ENCODE measurements around the gene SCFD2. TPM values are rescaled to one million over a fixed set of nuclear protein-coding genes. Genes with fewer than 3 reads are reported as not detected.
"Not testable (repeated sequence)": the region's sequence is repeated elsewhere in the genome, so short reads cannot be mapped to it uniquely, and the experiment has no call there.

The SCFD2 gene
- total and polyA plus RNA-seq, 8 donors, result 4.0 to 13.5 (median 8.9) TPM

- 90 to 96% methylated on average over 4 of the region's 4 CpGs for WGBS, 2 donors
- intact Hi-C loops (cut with DNase I), result no loop called here
- DNase-seq, result no peak
- Histone ChIP-seq H3K9me3 (no peaks in the 10 kb centered on the region), H3K27ac (no peak overlapping the region), H3K4me3 (no peak overlapping the region), H3K36me3 (no peaks in the 10 kb centered on the region), H3K27me3 (no peaks in the 10 kb centered on the region), H3K4me1 (no peaks in the 10 kb centered on the region)
- ATAC-seq, result no peak
- FAIRE-seq, result no peak
- TF ChIP-seq, protein P1, sequence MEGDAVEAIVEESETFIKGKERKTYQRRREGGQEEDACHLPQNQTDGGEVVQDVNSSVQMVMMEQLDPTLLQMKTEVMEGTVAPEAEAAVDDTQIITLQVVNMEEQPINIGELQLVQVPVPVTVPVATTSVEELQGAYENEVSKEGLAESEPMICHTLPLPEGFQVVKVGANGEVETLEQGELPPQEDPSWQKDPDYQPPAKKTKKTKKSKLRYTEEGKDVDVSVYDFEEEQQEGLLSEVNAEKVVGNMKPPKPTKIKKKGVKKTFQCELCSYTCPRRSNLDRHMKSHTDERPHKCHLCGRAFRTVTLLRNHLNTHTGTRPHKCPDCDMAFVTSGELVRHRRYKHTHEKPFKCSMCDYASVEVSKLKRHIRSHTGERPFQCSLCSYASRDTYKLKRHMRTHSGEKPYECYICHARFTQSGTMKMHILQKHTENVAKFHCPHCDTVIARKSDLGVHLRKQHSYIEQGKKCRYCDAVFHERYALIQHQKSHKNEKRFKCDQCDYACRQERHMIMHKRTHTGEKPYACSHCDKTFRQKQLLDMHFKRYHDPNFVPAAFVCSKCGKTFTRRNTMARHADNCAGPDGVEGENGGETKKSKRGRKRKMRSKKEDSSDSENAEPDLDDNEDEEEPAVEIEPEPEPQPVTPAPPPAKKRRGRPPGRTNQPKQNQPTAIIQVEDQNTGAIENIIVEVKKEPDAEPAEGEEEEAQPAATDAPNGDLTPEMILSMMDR (IDR thresholded peaks at IDR 0.05), result no peak
Observed at GRCh38 chr4:53309321-53310040, 56.4 kb downstream of the SCFD2 start.

DNA sequence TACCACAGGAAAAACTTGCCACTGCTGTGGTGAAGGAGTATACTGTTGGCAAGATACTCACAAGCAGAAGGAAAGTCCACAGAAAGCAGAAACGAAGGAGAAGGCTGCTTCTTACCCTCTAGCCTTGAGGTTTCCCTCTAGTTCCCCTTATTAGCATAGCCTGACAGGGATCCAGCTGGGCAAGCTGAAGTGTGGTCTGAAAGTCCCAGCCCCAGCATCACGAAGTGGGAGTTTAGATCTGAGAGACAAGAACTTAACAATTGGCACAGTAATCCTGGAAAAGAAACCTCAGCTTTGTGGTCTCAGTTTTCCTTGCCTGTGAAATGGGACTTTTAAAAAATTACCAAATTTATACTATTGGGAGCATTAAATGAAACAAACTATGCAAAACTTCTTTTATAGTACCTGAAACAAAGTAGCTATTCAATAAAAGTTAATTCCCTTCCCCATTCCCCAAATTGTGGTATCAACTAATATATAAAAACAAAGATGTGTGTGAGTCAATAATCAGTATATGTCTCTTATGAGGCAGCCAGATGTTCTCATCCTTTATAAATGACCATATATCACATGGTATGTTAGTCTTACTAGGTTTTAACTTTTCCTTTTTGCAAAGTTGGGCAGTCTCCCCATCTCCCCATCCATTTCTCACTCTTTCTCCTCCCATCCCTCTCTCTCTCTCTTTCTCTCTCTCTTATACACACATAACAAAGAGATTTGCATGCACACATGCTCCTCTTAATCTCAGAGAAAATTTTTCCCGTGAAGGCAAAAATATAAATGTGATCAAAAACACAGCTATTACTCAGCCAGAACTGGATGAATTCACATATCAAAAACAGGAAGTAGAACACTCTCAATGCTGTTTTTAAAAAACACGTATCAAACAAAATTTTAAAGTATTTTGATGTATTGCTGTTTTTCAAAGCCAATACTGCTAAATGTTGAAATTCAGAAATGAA is 57.8 kb downstream of the SCFD2 start:
- Histone ChIP-seq H3K27me3 (no peaks in the 10 kb centered on the region), H3K4me1 (no peaks in the 10 kb centered on the region), H3K4me3 (no peak overlapping the region), H3K27ac (no peak overlapping the region), H3K36me3 (no peaks in the 10 kb centered on the region), H3K9me3 (no peaks in the 10 kb centered on the region)
- intact Hi-C loops (cut with DNase I), result no loop called here
- WGBS, 2 donors, result 75 to 77% methylated on average over 4 of the region's 4 CpGs
- TF ChIP-seq, protein P1 (IDR thresholded peaks at IDR 0.05), result no peak
- ATAC-seq (peak in 1 of 4 donors; percentile 12), FAIRE-seq (no peak), DNase-seq (no peak)

DNA sequence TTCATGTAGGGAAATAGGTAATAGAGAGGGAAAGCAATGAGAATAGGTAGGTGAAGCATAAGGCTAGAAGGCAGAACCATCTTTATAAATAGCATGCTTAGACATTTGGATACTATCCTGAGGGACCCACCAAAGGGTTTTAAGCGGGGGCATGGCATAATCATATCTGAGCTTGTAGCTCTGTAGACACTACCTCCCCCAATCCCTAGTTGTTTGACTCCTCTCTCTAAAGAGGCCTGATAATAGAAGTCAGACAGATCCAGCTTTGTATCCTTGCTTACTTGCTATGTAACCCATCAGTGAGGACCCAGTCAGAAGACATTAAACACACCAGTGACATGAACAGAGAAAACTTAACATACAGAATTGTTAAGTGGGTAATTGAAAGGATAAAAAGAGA is 58.7 kb downstream of the SCFD2 start:
- Histone ChIP-seq H3K9me3 (no peaks in the 10 kb centered on the region), H3K27ac (no peak overlapping the region), H3K4me3 (no peak overlapping the region), H3K4me1 (no peaks in the 10 kb centered on the region), H3K27me3 (no peaks in the 10 kb centered on the region), H3K36me3 (no peaks in the 10 kb centered on the region)
- no peak for ATAC-seq
- TF ChIP-seq, protein P1 (IDR thresholded peaks at IDR 0.05), result no peak
- no peak for FAIRE-seq
- intact Hi-C loops (cut with DNase I), result no loop called here
- 100% methylated on average over 1 of the region's 1 CpG for WGBS, 2 donors
- no peak for DNase-seq

- 67 to 83% methylated on average over 2 of the region's 2 CpGs for WGBS, 2 donors
- no peak for FAIRE-seq
Observed at GRCh38 chr4:53306729-53307128, 59.1 kb downstream of the SCFD2 start.

GRCh38 chr4:53292209-53292608 is 73.7 kb downstream of the SCFD2 start:
- FAIRE-seq; H3K4me1 ChIP-seq; DNase-seq; ATAC-seq; intact Hi-C loops (cut with DNase I); H3K9me3 ChIP-seq; H3K36me3 ChIP-seq; H3K27me3 ChIP-seq; H3K27ac ChIP-seq; H3K4me3 ChIP-seq: not testable (repeated sequence)

More at GRCh38 chr4:53306729-53307128, 59.1 kb downstream of the SCFD2 start:
- Histone ChIP-seq H3K9me3 (no peaks in the 10 kb centered on the region), H3K27me3 (no peaks in the 10 kb centered on the region), H3K4me1 (no peaks in the 10 kb centered on the region), H3K4me3 (no peak overlapping the region), H3K27ac (no peak overlapping the region), H3K36me3 (no peaks in the 10 kb centered on the region)
- TF ChIP-seq, protein P1 (IDR thresholded peaks at IDR 0.05), result no peak
- DNase-seq (no peak), ATAC-seq (no peak)
- intact Hi-C loops (cut with DNase I), result no loop called here
